Endothelial cell of umbilical vein (primary cell): Measurements from ENCODE around the gene AGBL4. TPM values are rescaled to one million over a fixed set of nuclear protein-coding genes. Genes with fewer than 3 reads are reported as not detected.

Experiments used
- BruUV-seq: library from RNA; stranded (reverse); fragments of 400-500 nt; replicated peaks from 2 replicates; lab custom pipeline; 2021; lab: Mats Ljungman, UMichigan
- CTCF ChIA-PET: fragments of 300-600, 350-600 bp; sonication (Branson Sonifier 250); formaldehyde crosslinking; loops from one replicate; lab custom pipeline; 2021; ENCODE audit warnings: antibody characterized with exemption, inconsistent platforms; lab: Charles Lee
- POLR2A ChIA-PET: fragments of 300-600, 350-600 bp; sonication (Branson Sonifier 250); formaldehyde crosslinking; loops from one replicate; lab custom pipeline; 2021; ENCODE audit warnings: antibody characterized with exemption, inconsistent platforms; lab: Charles Lee
- DNase-seq: peaks from one replicate; pipeline ENCODE4 v3.0.0-alpha.2; 2011; ENCODE audit warnings: low read depth, low spot score
- FAIRE-seq: peaks from 2 replicates; lab custom pipeline; 2011; peaks lifted over from hg19 to GRCh38; lab: Jason Lieb, UNC
- H2AFZ ChIP-seq: 2 replicates; pipeline ENCODE4 v1.6.0; 2012; ENCODE audit warnings: low read depth, low read length, control low read depth, inconsistent platforms
- H3K27ac ChIP-seq: 2 replicates; pipeline ENCODE4 v1.5.1; 2011; ENCODE audit warnings: low read depth, mild to moderate bottlenecking, control low read depth, low read length, moderate library complexity; ENCODE audit not compliant: insufficient read depth
- H3K27me3 ChIP-seq, 2 experiments: 2 replicates each; pipeline versions ENCODE4 v1.6.0 to v1.6.1; 2011; ENCODE audit warnings: low read length in 2 of 2, mixed read lengths in 1 of 2; ENCODE audit not compliant: control insufficient read depth in 2 of 2, insufficient read depth in 2 of 2
- H3K36me3 ChIP-seq, 2 experiments: 2 replicates in 1 of 2; 3 replicates in 1 of 2; pipeline ENCODE4 v1.5.1; 2011; ENCODE audit warnings: low read length in 2 of 2, mild to moderate bottlenecking in 1 of 2, moderate library complexity in 1 of 2; ENCODE audit not compliant: control insufficient read depth in 2 of 2, insufficient read depth in 2 of 2; ENCODE audit errors: extremely low read depth in 1 of 2
- H3K4me1 ChIP-seq: 3 replicates; pipeline ENCODE4 v1.5.1; 2011; ENCODE audit warnings: mild to moderate bottlenecking, low read length; ENCODE audit not compliant: control insufficient read depth, insufficient read depth; ENCODE audit errors: extremely low read depth
- H3K4me2 ChIP-seq: 2 replicates; pipeline ENCODE4 v1.6.1; 2011; ENCODE audit warnings: low read length, control low read depth, mixed read lengths; ENCODE audit not compliant: insufficient read depth
- H3K4me3 ChIP-seq, 3 experiments: fragments of 200-600 bp in 1 of 3; sonication (generic), shearing (Covaris generic) in 1 of 3; replicated peaks in 1 of 3; 2 replicates each; pipeline ENCODE4 v1.5.1; 2011 to 2016; ENCODE audit warnings: control low read depth in 3 of 3, low read length in 3 of 3, mild to moderate bottlenecking in 2 of 3, inconsistent platforms in 1 of 3, low read depth in 1 of 3, moderate library complexity in 1 of 3; ENCODE audit not compliant: insufficient read depth in 1 of 3
- H3K79me2 ChIP-seq: 2 replicates; pipeline ENCODE4 v1.6.0; 2012; ENCODE audit warnings: low read length, inconsistent platforms; ENCODE audit not compliant: control insufficient read depth, insufficient read depth
- H3K9ac ChIP-seq: replicated peaks from 2 replicates; pipeline ENCODE3; 2011; ENCODE audit warnings: low read length, control low read depth; ENCODE audit not compliant: insufficient read depth; ENCODE audit errors: extremely low read depth
- H3K9me1 ChIP-seq: replicated peaks from 3 replicates; pipeline ENCODE4 v1.6.0; 2011; ENCODE audit warnings: mild to moderate bottlenecking, low read length; ENCODE audit not compliant: control insufficient read depth, insufficient read depth; ENCODE audit errors: extremely low read depth
- H3K9me3 ChIP-seq: replicated peaks from 2 replicates; pipeline ENCODE4 v1.5.1; 2012; ENCODE audit warnings: low read length, inconsistent platforms; ENCODE audit not compliant: control insufficient read depth, insufficient read depth
- H4K20me1 ChIP-seq: replicated peaks from 2 replicates; pipeline ENCODE3; 2011; ENCODE audit warnings: mild to moderate bottlenecking, low read length; ENCODE audit not compliant: control insufficient read depth, insufficient read depth; ENCODE audit errors: extremely low read depth
- EZH2 ChIP-seq: IDR thresholded peaks from 2 replicates; pipeline ENCODE4 v1.6.1; 2012; ENCODE audit warnings: borderline replicate concordance, low read depth, mild to moderate bottlenecking, moderate library complexity, low read length, inconsistent platforms; ENCODE audit not compliant: severe bottlenecking
- FOS ChIP-seq: IDR thresholded peaks from 2 replicates; pipeline ENCODE4 v1.6.1; 2011; ENCODE audit warnings: mild to moderate bottlenecking, low read length, moderate library complexity, borderline replicate concordance; ENCODE audit not compliant: insufficient read depth
- GATA2 ChIP-seq: IDR thresholded peaks from 2 replicates; pipeline ENCODE4 v1.7.0; 2011; ENCODE audit warnings: low read depth, mild to moderate bottlenecking, moderate library complexity, mixed read lengths, low read length; ENCODE audit not compliant: insufficient read length, insufficient read depth
- JUN ChIP-seq: IDR thresholded peaks from 2 replicates; pipeline ENCODE4 v1.6.1; 2011; ENCODE audit warnings: borderline replicate concordance, low read depth; ENCODE audit not compliant: insufficient read length, insufficient read depth
- MYC ChIP-seq: IDR thresholded peaks from one replicate; pipeline ENCODE4 v1.6.1; 2011; ENCODE audit warnings: mild to moderate bottlenecking, low read depth, low read length
- POLR2A ChIP-seq: IDR thresholded peaks from 2 replicates; pipeline ENCODE4 v1.6.1; 2012; ENCODE audit warnings: low read depth, mild to moderate bottlenecking, control low read depth, low read length
- POLR2AphosphoS5 ChIP-seq: IDR thresholded peaks from 2 replicates; pipeline ENCODE4 v1.6.1; 2012; ENCODE audit warnings: low read depth, mild to moderate bottlenecking, control low read depth, low read length, moderate library complexity; ENCODE audit not compliant: insufficient read depth
- dilution Hi-C: fragments of 300-500 bp; cut with MboI; formaldehyde crosslinking; loops from one replicate; pipeline ENCODE4 v1.15.0; 2019; ENCODE audit warnings: low sequenced_read_pairs; ENCODE audit not compliant: extremely low pct_ligation_motif_present
- intact Hi-C: fragments of 100-400 bp; cut with micrococcal nuclease; formaldehyde crosslinking; loops from one replicate; pipeline ENCODE4 v1.10.0; 2022
- polyA plus RNA-seq, 4 experiments: library from polyadenylated mRNA; depleted of rRNA in 3 of 4; stranded (reverse) in 3 of 4; unstranded in 1 of 4; fragments of >200 nt; gene quantifications; 2 replicates each; pipeline versions ENCODE4 v1.2.1 to v1.2.3, GENCODE V29; 2011 to 2012; ENCODE audit warnings: missing spikeins in 1 of 4
- total RNA-seq: library from RNA; stranded (reverse); gene quantifications from 2 replicates; pipeline ENCODE4 v1.2.3, GENCODE V29; 2021
- TF ChIP-seq, protein P1 (sequence below), 2 donors: IDR thresholded peaks; 1 replicate in 1 of 2; 2 replicates in 1 of 2; pipeline ENCODE4 v1.5.1; 2011; ENCODE audit warnings: low read length in 2 of 2, mild to moderate bottlenecking in 2 of 2, moderate library complexity in 2 of 2, control low read depth in 1 of 2, inconsistent platforms in 1 of 2, low read depth in 1 of 2; ENCODE audit not compliant: insufficient read depth in 1 of 2; ENCODE audit errors: extremely low read depth in 1 of 2
- TF ChIP-seq, protein P2 (sequence below): IDR thresholded peaks from 2 replicates; pipeline ENCODE4 v1.6.1; 2011; ENCODE audit not compliant: insufficient read depth, insufficient read length

The AGBL4 gene
- total and polyA plus RNA-seq, 2 donors (not counting 3 experiments of a cell fraction or from before 2014, with no cell fraction given), result not detected

DNA sequence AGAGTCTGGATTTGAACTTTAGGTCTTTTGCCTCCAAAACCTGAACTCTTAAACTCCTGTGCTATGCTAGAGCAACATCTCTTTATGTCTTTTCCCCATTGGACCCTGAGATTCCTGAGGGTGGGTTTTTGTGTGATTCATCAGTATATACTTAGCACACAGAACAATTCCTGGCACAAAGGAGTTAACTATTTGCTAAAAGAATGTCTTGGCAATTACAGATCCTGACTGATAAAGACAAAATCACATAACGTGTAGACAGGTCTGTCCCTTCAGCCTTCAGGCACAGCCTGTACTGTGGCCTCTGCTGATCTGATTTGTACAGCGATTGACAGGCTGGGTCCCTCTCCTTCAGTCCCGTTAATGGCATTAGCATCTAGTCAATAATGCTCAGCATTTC, 1084.7 kb downstream of the AGBL4 start:
- H3K4me2 ChIP-seq, result no peak overlapping the region
- H4K20me1 ChIP-seq, result no peaks in the 10 kb centered on the region
- POLR2A ChIA-PET, result no interaction called here
- dilution Hi-C loops (no loop called here), intact Hi-C loops (no loop called here)
- H3K9me3 ChIP-seq, result no peaks in the 10 kb centered on the region
- no peak for DNase-seq
- no peak overlapping the region for H3K4me3 ChIP-seq
- no peak overlapping the region for H3K27ac ChIP-seq
- H3K4me1 ChIP-seq, result no peaks in the 10 kb centered on the region
- CTCF ChIA-PET, result no interaction called here
- no TSS peak for BruUV-seq
- no peaks in the 10 kb centered on the region for H3K9me1 ChIP-seq
- H3K79me2 ChIP-seq, result no peaks in the 10 kb centered on the region
- no peaks in the 10 kb centered on the region for H3K36me3 ChIP-seq
- no peaks in the 10 kb centered on the region for H3K27me3 ChIP-seq
- no peak overlapping the region for H3K9ac ChIP-seq
- no peak for FAIRE-seq
- no peak overlapping the region for H2AFZ ChIP-seq
- TF ChIP-seq JUN, result no peak
- TF ChIP-seq EZH2, result no peak
- no peak for TF ChIP-seq FOS
- TF ChIP-seq, protein P1, sequence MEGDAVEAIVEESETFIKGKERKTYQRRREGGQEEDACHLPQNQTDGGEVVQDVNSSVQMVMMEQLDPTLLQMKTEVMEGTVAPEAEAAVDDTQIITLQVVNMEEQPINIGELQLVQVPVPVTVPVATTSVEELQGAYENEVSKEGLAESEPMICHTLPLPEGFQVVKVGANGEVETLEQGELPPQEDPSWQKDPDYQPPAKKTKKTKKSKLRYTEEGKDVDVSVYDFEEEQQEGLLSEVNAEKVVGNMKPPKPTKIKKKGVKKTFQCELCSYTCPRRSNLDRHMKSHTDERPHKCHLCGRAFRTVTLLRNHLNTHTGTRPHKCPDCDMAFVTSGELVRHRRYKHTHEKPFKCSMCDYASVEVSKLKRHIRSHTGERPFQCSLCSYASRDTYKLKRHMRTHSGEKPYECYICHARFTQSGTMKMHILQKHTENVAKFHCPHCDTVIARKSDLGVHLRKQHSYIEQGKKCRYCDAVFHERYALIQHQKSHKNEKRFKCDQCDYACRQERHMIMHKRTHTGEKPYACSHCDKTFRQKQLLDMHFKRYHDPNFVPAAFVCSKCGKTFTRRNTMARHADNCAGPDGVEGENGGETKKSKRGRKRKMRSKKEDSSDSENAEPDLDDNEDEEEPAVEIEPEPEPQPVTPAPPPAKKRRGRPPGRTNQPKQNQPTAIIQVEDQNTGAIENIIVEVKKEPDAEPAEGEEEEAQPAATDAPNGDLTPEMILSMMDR (IDR thresholded peaks at IDR 0.05; ENCODE audit: extremely low read depth in 1 of 2, insufficient read depth in 1 of 2, low read depth in 1 of 2, low read length in 2 of 2), result no peak
- no peak for TF ChIP-seq POLR2A
- TF ChIP-seq GATA2, result no peak
- no peak for TF ChIP-seq MYC
- TF ChIP-seq, protein P2, sequence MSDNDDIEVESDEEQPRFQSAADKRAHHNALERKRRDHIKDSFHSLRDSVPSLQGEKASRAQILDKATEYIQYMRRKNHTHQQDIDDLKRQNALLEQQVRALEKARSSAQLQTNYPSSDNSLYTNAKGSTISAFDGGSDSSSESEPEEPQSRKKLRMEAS, result no peak
- TF ChIP-seq POLR2AphosphoS5, result no peak
